ENCODE results near the gene NDUFAB1.

NDUFAB1 gene

GRCh38 chr16:23556881-23557778, 39.0 kb downstream of the NDUFAB1 start, which contains the start of the genes EARS2 and UBFD1 (continued):
- no peak for TF ChIP-seq ZFP3 (tag by site-specific recombination; IDR thresholded peaks at IDR 0.05; ENCODE audit: low read depth)
- TF ChIP-seq, protein P1, sequence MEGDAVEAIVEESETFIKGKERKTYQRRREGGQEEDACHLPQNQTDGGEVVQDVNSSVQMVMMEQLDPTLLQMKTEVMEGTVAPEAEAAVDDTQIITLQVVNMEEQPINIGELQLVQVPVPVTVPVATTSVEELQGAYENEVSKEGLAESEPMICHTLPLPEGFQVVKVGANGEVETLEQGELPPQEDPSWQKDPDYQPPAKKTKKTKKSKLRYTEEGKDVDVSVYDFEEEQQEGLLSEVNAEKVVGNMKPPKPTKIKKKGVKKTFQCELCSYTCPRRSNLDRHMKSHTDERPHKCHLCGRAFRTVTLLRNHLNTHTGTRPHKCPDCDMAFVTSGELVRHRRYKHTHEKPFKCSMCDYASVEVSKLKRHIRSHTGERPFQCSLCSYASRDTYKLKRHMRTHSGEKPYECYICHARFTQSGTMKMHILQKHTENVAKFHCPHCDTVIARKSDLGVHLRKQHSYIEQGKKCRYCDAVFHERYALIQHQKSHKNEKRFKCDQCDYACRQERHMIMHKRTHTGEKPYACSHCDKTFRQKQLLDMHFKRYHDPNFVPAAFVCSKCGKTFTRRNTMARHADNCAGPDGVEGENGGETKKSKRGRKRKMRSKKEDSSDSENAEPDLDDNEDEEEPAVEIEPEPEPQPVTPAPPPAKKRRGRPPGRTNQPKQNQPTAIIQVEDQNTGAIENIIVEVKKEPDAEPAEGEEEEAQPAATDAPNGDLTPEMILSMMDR (tag by site-specific recombination; IDR thresholded peaks at IDR 0.05), result peak; percentile 100
- TF ChIP-seq ZFP69B (tag by site-specific recombination; IDR thresholded peaks at IDR 0.05), result peak; percentile 84
- no peak for TF ChIP-seq ZNF292 (tag by site-specific recombination; IDR thresholded peaks at IDR 0.05; ENCODE audit: borderline replicate concordance, low read depth)
- no peak; the same call in 1 of the 2 replicates for TF ChIP-seq ZNF623 (tag by site-specific recombination; IDR thresholded peaks at IDR 0.05)
- peak; percentile 39; the same call in 1 of the 2 replicates for TF ChIP-seq ZNF10 (tag by site-specific recombination; IDR thresholded peaks at IDR 0.05)
- TF ChIP-seq, protein P2, sequence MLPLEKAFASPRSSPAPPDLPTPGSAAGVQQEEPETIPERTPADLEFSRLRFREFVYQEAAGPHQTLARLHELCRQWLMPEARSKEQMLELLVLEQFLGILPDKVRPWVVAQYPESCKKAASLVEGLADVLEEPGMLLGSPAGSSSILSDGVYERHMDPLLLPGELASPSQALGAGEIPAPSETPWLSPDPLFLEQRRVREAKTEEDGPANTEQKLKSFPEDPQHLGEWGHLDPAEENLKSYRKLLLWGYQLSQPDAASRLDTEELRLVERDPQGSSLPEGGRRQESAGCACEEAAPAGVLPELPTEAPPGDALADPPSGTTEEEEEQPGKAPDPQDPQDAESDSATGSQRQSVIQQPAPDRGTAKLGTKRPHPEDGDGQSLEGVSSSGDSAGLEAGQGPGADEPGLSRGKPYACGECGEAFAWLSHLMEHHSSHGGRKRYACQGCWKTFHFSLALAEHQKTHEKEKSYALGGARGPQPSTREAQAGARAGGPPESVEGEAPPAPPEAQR (tag by site-specific recombination; IDR thresholded peaks at IDR 0.05), result no peak
- TF ChIP-seq HOXA7 (CRISPR knock-in tag; IDR thresholded peaks at IDR 0.05; ENCODE audit: borderline replicate concordance), result no peak
- no peak for TF ChIP-seq ZNF211 (tag by site-specific recombination; IDR thresholded peaks at IDR 0.05; ENCODE audit: low read depth)
- TF ChIP-seq GLI4 (tag by site-specific recombination; IDR thresholded peaks at IDR 0.05), result no peak
- TF ChIP-seq ZNF248 (tag by site-specific recombination; IDR thresholded peaks at IDR 0.05), result no peak
- peak; percentile 96 for TF ChIP-seq ZIC2 (tag by site-specific recombination; IDR thresholded peaks at IDR 0.05)
- TF ChIP-seq GLIS2 (tag by site-specific recombination; IDR thresholded peaks at IDR 0.05), result peak; percentile 99
- TF ChIP-seq, protein P3, sequence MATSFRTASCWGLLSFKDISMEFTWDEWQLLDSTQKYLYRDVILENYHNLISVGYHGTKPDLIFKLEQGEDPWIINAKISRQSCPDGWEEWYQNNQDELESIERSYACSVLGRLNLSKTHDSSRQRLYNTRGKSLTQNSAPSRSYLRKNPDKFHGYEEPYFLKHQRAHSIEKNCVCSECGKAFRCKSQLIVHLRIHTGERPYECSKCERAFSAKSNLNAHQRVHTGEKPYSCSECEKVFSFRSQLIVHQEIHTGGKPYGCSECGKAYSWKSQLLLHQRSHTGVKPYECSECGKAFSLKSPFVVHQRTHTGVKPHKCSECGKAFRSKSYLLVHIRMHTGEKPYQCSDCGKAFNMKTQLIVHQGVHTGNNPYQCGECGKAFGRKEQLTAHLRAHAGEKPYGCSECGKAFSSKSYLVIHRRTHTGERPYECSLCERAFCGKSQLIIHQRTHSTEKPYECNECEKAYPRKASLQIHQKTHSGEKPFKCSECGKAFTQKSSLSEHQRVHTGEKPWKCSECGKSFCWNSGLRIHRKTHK (tag by site-specific recombination; IDR thresholded peaks at IDR 0.05), result no peak
- TF ChIP-seq OSR2 (tag by site-specific recombination; IDR thresholded peaks at IDR 0.05), result peak; percentile 10; the same call in 1 of the 2 replicates
- TF ChIP-seq ZNF624 (tag by site-specific recombination; IDR thresholded peaks at IDR 0.05), result no peak
- TF ChIP-seq ZNF626 (tag by site-specific recombination; IDR thresholded peaks at IDR 0.05), result no peak
- no peak for TF ChIP-seq ZNF366 (tag by site-specific recombination; conservative IDR thresholded peaks at IDR 0.05)
- no peak for TF ChIP-seq ZNF48 (tag by site-specific recombination; IDR thresholded peaks at IDR 0.05)
- no peak for TF ChIP-seq ZNF23 (tag by site-specific recombination; IDR thresholded peaks at IDR 0.05; ENCODE audit: borderline replicate concordance)
- no peak for TF ChIP-seq HOXC10 (CRISPR knock-in tag; IDR thresholded peaks at IDR 0.05)
- TF ChIP-seq, protein P4, sequence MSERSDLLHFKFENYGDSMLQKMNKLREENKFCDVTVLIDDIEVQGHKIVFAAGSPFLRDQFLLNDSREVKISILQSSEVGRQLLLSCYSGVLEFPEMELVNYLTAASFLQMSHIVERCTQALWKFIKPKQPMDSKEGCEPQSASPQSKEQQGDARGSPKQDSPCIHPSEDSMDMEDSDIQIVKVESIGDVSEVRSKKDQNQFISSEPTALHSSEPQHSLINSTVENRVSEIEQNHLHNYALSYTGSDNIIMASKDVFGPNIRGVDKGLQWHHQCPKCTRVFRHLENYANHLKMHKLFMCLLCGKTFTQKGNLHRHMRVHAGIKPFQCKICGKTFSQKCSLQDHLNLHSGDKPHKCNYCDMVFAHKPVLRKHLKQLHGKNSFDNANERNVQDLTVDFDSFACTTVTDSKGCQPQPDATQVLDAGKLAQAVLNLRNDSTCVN (tag by site-specific recombination; optimal IDR thresholded peaks at IDR 0.05), result peak; percentile 24
- TF ChIP-seq, protein P5, sequence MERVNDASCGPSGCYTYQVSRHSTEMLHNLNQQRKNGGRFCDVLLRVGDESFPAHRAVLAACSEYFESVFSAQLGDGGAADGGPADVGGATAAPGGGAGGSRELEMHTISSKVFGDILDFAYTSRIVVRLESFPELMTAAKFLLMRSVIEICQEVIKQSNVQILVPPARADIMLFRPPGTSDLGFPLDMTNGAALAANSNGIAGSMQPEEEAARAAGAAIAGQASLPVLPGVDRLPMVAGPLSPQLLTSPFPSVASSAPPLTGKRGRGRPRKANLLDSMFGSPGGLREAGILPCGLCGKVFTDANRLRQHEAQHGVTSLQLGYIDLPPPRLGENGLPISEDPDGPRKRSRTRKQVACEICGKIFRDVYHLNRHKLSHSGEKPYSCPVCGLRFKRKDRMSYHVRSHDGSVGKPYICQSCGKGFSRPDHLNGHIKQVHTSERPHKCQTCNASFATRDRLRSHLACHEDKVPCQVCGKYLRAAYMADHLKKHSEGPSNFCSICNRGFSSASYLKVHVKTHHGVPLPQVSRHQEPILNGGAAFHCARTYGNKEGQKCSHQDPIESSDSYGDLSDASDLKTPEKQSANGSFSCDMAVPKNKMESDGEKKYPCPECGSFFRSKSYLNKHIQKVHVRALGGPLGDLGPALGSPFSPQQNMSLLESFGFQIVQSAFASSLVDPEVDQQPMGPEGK (tag by site-specific recombination; IDR thresholded peaks at IDR 0.05), result peak; percentile 98
- TF ChIP-seq ZBTB11 (tag by site-specific recombination; conservative IDR thresholded peaks at IDR 0.05; ENCODE audit: low read depth), result peak; percentile 87
- TF ChIP-seq ZFHX2 (tag by site-specific recombination; conservative IDR thresholded peaks at IDR 0.05), result peak; percentile 65
- TF ChIP-seq ZNF121 (tag by site-specific recombination; IDR thresholded peaks at IDR 0.05), result no peak
- peak; percentile 99 for TF ChIP-seq KLF9 (tag by site-specific recombination; IDR thresholded peaks at IDR 0.05; ENCODE audit: low read depth)

All from HEK293 (cell line).